IPS-20b (cell line): ENCODE data around the gene ANKRD29.

Source experiments
- H3K27ac ChIP-seq: one replicate; pipeline ENCODE4 v1.5.1; 2013; ENCODE audit warnings: low read length
- H3K27me3 ChIP-seq: 2 replicates; pipeline ENCODE4 v1.6.1; 2013; ENCODE audit warnings: mild to moderate bottlenecking, low read length, inconsistent platforms; ENCODE audit not compliant: insufficient read depth
- H3K36me3 ChIP-seq: 2 replicates; pipeline ENCODE4 v1.6.1; 2013; ENCODE audit warnings: low read depth, mild to moderate bottlenecking, inconsistent platforms, low read length, moderate library complexity; ENCODE audit not compliant: insufficient read depth
- H3K4me1 ChIP-seq: 2 replicates; pipeline ENCODE4 v1.6.1; 2013; ENCODE audit warnings: mild to moderate bottlenecking, control low read depth, inconsistent platforms, low read length, moderate library complexity; ENCODE audit not compliant: insufficient read depth
- H3K4me3 ChIP-seq: 2 replicates; pipeline ENCODE4 v1.5.1; 2013; ENCODE audit warnings: mild to moderate bottlenecking, low read length, inconsistent platforms
- H3K9ac ChIP-seq: 2 replicates; pipeline ENCODE4 v1.6.1; 2013; ENCODE audit warnings: low read depth, mild to moderate bottlenecking, inconsistent platforms, low read length, moderate library complexity
- H3K9me3 ChIP-seq: 2 replicates; pipeline ENCODE4 v1.6.1; 2013; ENCODE audit warnings: mild to moderate bottlenecking, low read depth, low read length, inconsistent platforms; ENCODE audit not compliant: insufficient read depth

ANKRD29 gene

GRCh38 chr18:23652232-23652631 is 10.5 kb downstream of the ANKRD29 start:
- no peak overlapping the region for H3K9ac ChIP-seq
- H3K27ac ChIP-seq: no peak overlapping the region
- H3K9me3 ChIP-seq: no peaks in the 10 kb centered on the region
- no peaks in the 10 kb centered on the region for H3K36me3 ChIP-seq
- no peaks in the 10 kb centered on the region; the same call in 1 of the 2 replicates for H3K4me1 ChIP-seq
- no peak overlapping the region for H3K4me3 ChIP-seq
- no peaks in the 10 kb centered on the region for H3K27me3 ChIP-seq

GRCh38 chr18:23650968-23651927 is 11.5 kb downstream of the ANKRD29 start:
- H3K36me3 ChIP-seq: no peaks in the 10 kb centered on the region
- H3K4me1 ChIP-seq: no peaks in the 10 kb centered on the region; the same call in 1 of the 2 replicates
- H3K27me3 ChIP-seq: no peaks in the 10 kb centered on the region
- no peak overlapping the region for H3K4me3 ChIP-seq
- H3K9me3 ChIP-seq: no peaks in the 10 kb centered on the region
- no peak overlapping the region for H3K27ac ChIP-seq
- H3K9ac ChIP-seq: no peak overlapping the region

DNA sequence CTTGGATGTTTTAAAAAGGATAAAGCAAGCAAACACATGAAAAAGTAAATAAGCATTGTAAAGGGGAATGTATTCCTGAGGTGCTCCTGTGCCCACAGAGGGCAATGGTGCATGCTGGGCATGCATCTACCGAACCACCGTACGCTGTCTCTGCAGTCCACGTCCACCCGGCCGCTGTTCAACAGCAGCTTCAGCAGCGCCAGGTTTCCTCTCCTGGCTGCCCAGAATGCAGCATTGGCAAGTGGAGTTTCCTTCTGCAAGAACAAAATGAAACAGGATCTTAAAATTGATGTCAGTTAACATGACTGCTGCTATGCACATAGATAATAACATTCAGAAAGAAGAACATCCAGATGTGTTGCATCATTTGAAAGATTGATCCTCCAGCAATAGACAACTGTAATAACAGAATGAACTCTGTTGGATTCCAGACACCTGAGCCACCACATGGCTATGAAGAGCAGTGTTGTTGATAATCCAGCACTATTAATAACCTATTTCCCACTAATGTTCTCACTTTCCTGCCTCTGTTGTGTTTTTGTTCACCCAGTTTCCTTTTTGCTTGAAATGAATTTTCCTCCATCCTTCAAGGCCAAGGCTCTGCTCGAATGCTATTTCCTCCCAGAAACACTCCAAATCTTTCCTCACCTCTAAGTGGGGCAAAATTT is 13.6 kb downstream of the ANKRD29 start:
- Histone ChIP-seq H3K36me3 (no peaks in the 10 kb centered on the region), H3K9me3 (no peaks in the 10 kb centered on the region), H3K4me1 (no peaks in the 10 kb centered on the region; the same call in 1 of the 2 replicates), H3K4me3 (no peak overlapping the region), H3K27me3 (no peaks in the 10 kb centered on the region), H3K9ac (no peak overlapping the region), H3K27ac (no peak overlapping the region)

DNA sequence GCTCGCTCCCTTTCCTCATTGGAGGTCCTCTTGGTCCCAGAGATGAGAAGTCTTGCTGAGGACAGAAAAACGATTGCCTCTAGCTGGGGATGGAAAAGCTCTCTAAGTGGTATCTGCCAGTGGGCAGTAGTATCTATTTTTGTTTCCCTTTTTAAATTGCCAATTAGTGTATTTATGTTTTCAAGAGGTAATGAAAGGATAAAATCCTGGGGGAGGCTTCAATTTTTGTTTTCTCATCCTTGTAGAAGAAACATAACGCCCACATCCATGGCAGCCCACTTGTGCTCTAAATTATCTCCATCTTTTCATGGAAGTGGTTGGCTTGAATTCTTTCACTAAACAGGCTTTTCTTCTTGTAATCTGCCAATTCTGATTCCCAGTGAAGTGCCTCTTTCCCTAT is 14.3 kb downstream of the ANKRD29 start:
- Histone ChIP-seq H3K9ac (no peak overlapping the region), H3K36me3 (no peaks in the 10 kb centered on the region), H3K27ac (no peak overlapping the region), H3K4me3 (no peak overlapping the region), H3K9me3 (no peaks in the 10 kb centered on the region), H3K4me1 (no peaks in the 10 kb centered on the region; the same call in 1 of the 2 replicates), H3K27me3 (no peaks in the 10 kb centered on the region)

- H3K4me1 ChIP-seq: no peaks in the 10 kb centered on the region
- H3K27me3 ChIP-seq: no peaks in the 10 kb centered on the region
- H3K36me3 ChIP-seq: no peaks in the 10 kb centered on the region
- H3K9me3 ChIP-seq: peaks cover 5% of the 10 kb centered on the region; the same call in 1 of the 2 replicates
- no peak overlapping the region for H3K4me3 ChIP-seq
- no peak overlapping the region for H3K27ac ChIP-seq
- H3K9ac ChIP-seq: no peak overlapping the region
Measured at GRCh38 chr18:23646282-23646681, 16.4 kb downstream of the ANKRD29 start.

- no peaks in the 10 kb centered on the region for H3K36me3 ChIP-seq
- H3K4me3 ChIP-seq: no peak overlapping the region
- H3K27me3 ChIP-seq: no peaks in the 10 kb centered on the region
- no peaks in the 10 kb centered on the region for H3K4me1 ChIP-seq
- H3K9ac ChIP-seq: no peak overlapping the region
- no peak overlapping the region for H3K27ac ChIP-seq
- H3K9me3 ChIP-seq: peaks cover 5% of the 10 kb centered on the region; the same call in 1 of the 2 replicates
Measured at GRCh38 chr18:23645568-23646175, 17.0 kb downstream of the ANKRD29 start.

- no peak overlapping the region for H3K4me3 ChIP-seq
- H3K27me3 ChIP-seq: no peaks in the 10 kb centered on the region
Measured at GRCh38 chr18:23643815-23644490, 18.8 kb downstream of the ANKRD29 start.

DNA sequence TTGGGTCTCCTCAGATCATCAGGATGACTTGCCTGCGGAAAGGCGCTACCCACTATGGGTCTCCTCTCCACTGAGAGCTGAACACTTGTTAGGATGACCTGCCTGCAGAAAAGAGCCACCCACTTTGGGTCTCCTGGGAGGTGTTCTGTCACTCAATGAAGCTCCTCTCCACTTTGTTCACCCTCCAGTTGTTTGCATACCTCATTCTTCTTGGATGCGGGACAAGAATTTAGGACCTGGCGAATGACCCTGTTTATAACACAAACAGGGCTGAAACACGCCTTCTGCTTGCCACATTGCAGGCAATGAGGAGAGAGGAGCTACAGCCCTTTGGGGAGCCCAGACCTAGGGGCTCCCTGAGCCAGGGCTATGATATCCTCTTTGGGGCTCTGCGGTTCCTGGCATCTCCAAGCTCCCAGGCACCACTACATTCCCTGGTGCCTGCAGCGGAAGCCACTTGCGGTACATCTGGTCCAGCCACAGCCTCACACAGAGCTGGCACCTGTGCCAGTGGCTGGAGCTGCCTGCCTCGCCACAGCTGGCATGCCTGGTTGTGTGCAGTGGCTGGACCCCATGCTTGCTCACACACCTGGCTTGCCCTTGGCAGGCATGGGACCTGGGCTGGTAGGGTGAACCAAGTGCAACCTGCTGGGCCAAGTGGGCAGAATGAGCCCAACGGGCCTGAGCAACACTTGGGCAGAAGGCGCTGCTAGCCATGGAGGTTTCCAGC is 20.6 kb downstream of the ANKRD29 start:
- H3K9ac ChIP-seq: no peak overlapping the region
- peaks cover 5% of the 10 kb centered on the region; the same call in 1 of the 2 replicates for H3K9me3 ChIP-seq
- no peaks in the 10 kb centered on the region for H3K4me1 ChIP-seq
- no peaks in the 10 kb centered on the region for H3K27me3 ChIP-seq
- no peak overlapping the region for H3K4me3 ChIP-seq
- no peak overlapping the region for H3K27ac ChIP-seq
- no peaks in the 10 kb centered on the region for H3K36me3 ChIP-seq

More at GRCh38 chr18:23643815-23644490, 18.8 kb downstream of the ANKRD29 start:
- Histone ChIP-seq H3K27ac (no peak overlapping the region), H3K9me3 (peaks cover 5% of the 10 kb centered on the region; the same call in 1 of the 2 replicates), H3K4me1 (no peaks in the 10 kb centered on the region), H3K9ac (no peak overlapping the region), H3K36me3 (no peaks in the 10 kb centered on the region)

DNA sequence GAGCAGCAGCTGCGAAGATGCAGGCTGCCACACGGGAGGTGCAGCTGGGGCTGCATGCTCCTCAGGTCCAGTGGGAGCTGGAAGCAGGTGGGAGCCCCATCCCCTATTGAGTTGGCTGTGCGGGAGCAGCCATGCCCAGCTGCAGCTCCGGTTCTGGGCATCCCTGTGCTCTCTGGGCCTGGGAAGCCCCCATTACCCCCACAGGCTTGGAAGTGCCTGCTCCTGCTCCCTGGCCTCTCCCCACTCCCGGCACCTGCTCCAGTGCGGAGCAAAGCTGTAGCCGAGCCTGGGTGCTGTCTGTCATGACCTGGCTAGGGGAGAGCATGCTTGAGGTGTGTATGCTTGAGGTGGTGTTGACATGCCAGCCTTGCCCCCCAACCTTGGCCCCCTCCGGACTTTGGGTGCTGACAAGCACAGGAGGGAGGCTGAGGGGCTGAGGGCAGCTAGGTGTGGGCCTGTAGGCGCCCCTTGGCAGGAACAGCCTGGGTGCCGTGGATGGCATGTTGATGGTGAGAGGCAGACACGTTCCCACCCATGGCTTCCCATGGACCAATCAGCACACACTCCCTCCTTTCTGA is 21.5 kb downstream of the ANKRD29 start:
- Histone ChIP-seq H3K9ac (no peak overlapping the region), H3K27me3 (no peaks in the 10 kb centered on the region), H3K36me3 (no peaks in the 10 kb centered on the region), H3K4me3 (no peak overlapping the region), H3K9me3 (peaks cover 5% of the 10 kb centered on the region; the same call in 1 of the 2 replicates), H3K27ac (no peak overlapping the region), H3K4me1 (no peaks in the 10 kb centered on the region)

GRCh38 chr18:23640052-23640451 is 22.7 kb downstream of the ANKRD29 start:
- Histone ChIP-seq H3K36me3 (no peaks in the 10 kb centered on the region), H3K27ac (no peak overlapping the region), H3K9me3 (peaks cover 5% of the 10 kb centered on the region; the same call in 1 of the 2 replicates), H3K4me3 (no peak overlapping the region), H3K27me3 (no peaks in the 10 kb centered on the region), H3K4me1 (peaks cover 5% of the 10 kb centered on the region; the same call in 1 of the 2 replicates), H3K9ac (no peak overlapping the region)
